ENCODE results near the gene OR10P1.

OR10P1 gene

GRCh38 chr12:55670276-55670675 is 33.6 kb downstream of the OR10P1 start:
- H3K27me3 ChIP-seq (replicated peaks; ENCODE audit: control insufficient read depth, insufficient read depth, low read length): no peaks in the 10 kb centered on the region
- DNase-seq (ENCODE audit: extremely low read depth, insufficient read length): no peak
- H3K4me3 ChIP-seq (replicated peaks; ENCODE audit: low read depth, low read length): no peak overlapping the region
- no peaks in the 10 kb centered on the region for H3K36me3 ChIP-seq (ENCODE audit: control insufficient read depth, insufficient read depth, low read length)
- no peak for TF ChIP-seq CTCF (IDR thresholded peaks at IDR 0.05; ENCODE audit: insufficient read depth, low read length, poor library complexity, severe bottlenecking)

- TF ChIP-seq CTCF (IDR thresholded peaks at IDR 0.05; ENCODE audit: insufficient read depth, low read length, poor library complexity, severe bottlenecking): no peak
- Histone ChIP-seq H3K4me3 (replicated peaks; ENCODE audit: low read depth, low read length) (no peak overlapping the region), H3K27me3 (replicated peaks; ENCODE audit: control insufficient read depth, insufficient read depth, low read length) (no peaks in the 10 kb centered on the region), H3K36me3 (ENCODE audit: control insufficient read depth, insufficient read depth, low read length) (no peaks in the 10 kb centered on the region)
- DNase-seq (ENCODE audit: extremely low read depth, insufficient read length): no peak
These were observed 35.1 kb downstream of the OR10P1 start for GRCh38 chr12:55671746-55672145.

GRCh38 chr12:55673638-55674037 is 36.9 kb downstream of the OR10P1 start:
- no peaks in the 10 kb centered on the region for H3K27me3 ChIP-seq (replicated peaks; ENCODE audit: control insufficient read depth, insufficient read depth, low read length)
- no peak for TF ChIP-seq CTCF (IDR thresholded peaks at IDR 0.05; ENCODE audit: insufficient read depth, low read length, poor library complexity, severe bottlenecking)
- H3K36me3 ChIP-seq (ENCODE audit: control insufficient read depth, insufficient read depth, low read length): no peaks in the 10 kb centered on the region
- H3K4me3 ChIP-seq (replicated peaks; ENCODE audit: low read depth, low read length): no peak overlapping the region
- peak; percentile 34 for DNase-seq (ENCODE audit: extremely low read depth, insufficient read length)

GRCh38 chr12:55675666-55676065 is 39.0 kb downstream of the OR10P1 start:
- TF ChIP-seq CTCF (IDR thresholded peaks at IDR 0.05; ENCODE audit: insufficient read depth, low read length, poor library complexity, severe bottlenecking): no peak
- Histone ChIP-seq H3K27me3 (replicated peaks; ENCODE audit: control insufficient read depth, insufficient read depth, low read length) (no peaks in the 10 kb centered on the region; the same call in 1 of the 2 replicates), H3K36me3 (ENCODE audit: control insufficient read depth, insufficient read depth, low read length) (no peaks in the 10 kb centered on the region), H3K4me3 (replicated peaks; ENCODE audit: low read depth, low read length) (no peak overlapping the region)
- no peak for DNase-seq (ENCODE audit: extremely low read depth, insufficient read length)

- Histone ChIP-seq H3K4me3 (replicated peaks; ENCODE audit: low read depth, low read length) (no peak overlapping the region), H3K36me3 (ENCODE audit: control insufficient read depth, insufficient read depth, low read length) (no peaks in the 10 kb centered on the region), H3K27me3 (replicated peaks; ENCODE audit: control insufficient read depth, insufficient read depth, low read length) (no peaks in the 10 kb centered on the region; the same call in 1 of the 2 replicates)
- no peak for DNase-seq (ENCODE audit: extremely low read depth, insufficient read length)
- TF ChIP-seq CTCF (IDR thresholded peaks at IDR 0.05; ENCODE audit: insufficient read depth, low read length, poor library complexity, severe bottlenecking): no peak
These were observed 40.0 kb downstream of the OR10P1 start for GRCh38 chr12:55676707-55677106.

- DNase-seq (ENCODE audit: extremely low read depth, insufficient read length): no peak
- Histone ChIP-seq H3K4me3 (replicated peaks; ENCODE audit: low read depth, low read length) (no peak overlapping the region), H3K36me3 (ENCODE audit: control insufficient read depth, insufficient read depth, low read length) (no peaks in the 10 kb centered on the region), H3K27me3 (replicated peaks; ENCODE audit: control insufficient read depth, insufficient read depth, low read length) (peaks cover 3% of the 10 kb centered on the region; the same call in 1 of the 2 replicates)
- TF ChIP-seq CTCF (IDR thresholded peaks at IDR 0.05; ENCODE audit: insufficient read depth, low read length, poor library complexity, severe bottlenecking): no peak
These were observed 43.0 kb downstream of the OR10P1 start for GRCh38 chr12:55679691-55680090.
